H9 (cell line): ENCODE results near the gene JAKMIP3. TPM values are rescaled to one million over a fixed set of nuclear protein-coding genes. Genes with fewer than 3 reads are reported as not detected.

Experiments used
- DNase-seq: peaks from one replicate; pipeline ENCODE4 v3.0.0-alpha.2; 2017
- H2AFZ ChIP-seq: one replicate; pipeline ENCODE4 v1.6.1; 2013; ENCODE audit warnings: mild to moderate bottlenecking, low read length, control low read depth, moderate library complexity
- H2AK5ac ChIP-seq: 2 replicates; pipeline ENCODE4 v1.6.1; 2013; ENCODE audit warnings: low read length, control low read depth, mixed read lengths; ENCODE audit not compliant: insufficient read length
- H2BK120ac ChIP-seq: one replicate; pipeline ENCODE4 v1.6.1; 2013; ENCODE audit warnings: low read depth, mild to moderate bottlenecking, low read length, control low read depth, inconsistent platforms; ENCODE audit not compliant: poor library complexity, severe bottlenecking
- H2BK12ac ChIP-seq: 2 replicates; pipeline ENCODE4 v1.6.1; 2013; ENCODE audit warnings: low read length, control low read depth, mixed read lengths, low read depth; ENCODE audit not compliant: insufficient read length
- H2BK15ac ChIP-seq: 2 replicates; pipeline ENCODE4 v1.6.1; 2013; ENCODE audit warnings: low read depth, low read length, control low read depth
- H2BK20ac ChIP-seq: one replicate; pipeline ENCODE4 v1.6.1; 2013; ENCODE audit warnings: low read depth, mild to moderate bottlenecking, low read length, control low read depth, inconsistent platforms; ENCODE audit not compliant: poor library complexity, severe bottlenecking
- H2BK5ac ChIP-seq: 2 replicates; pipeline ENCODE4 v1.6.1; 2013; ENCODE audit warnings: low read length, control low read depth, mixed read lengths; ENCODE audit not compliant: insufficient read length
- H3K14ac ChIP-seq: 2 replicates; pipeline ENCODE4 v1.6.1; 2013; ENCODE audit warnings: low read length, control low read depth; ENCODE audit not compliant: insufficient read depth
- H3K18ac ChIP-seq: 2 replicates; pipeline ENCODE4 v1.6.1; 2013; ENCODE audit warnings: low read depth, mild to moderate bottlenecking, mixed read lengths, low read length, control low read depth; ENCODE audit not compliant: insufficient read length
- H3K23ac ChIP-seq: 2 replicates; pipeline ENCODE4 v1.6.1; 2013; ENCODE audit warnings: low read length, control low read depth, mixed read lengths, low read depth; ENCODE audit not compliant: insufficient read length
- H3K23me2 ChIP-seq: 2 replicates; pipeline ENCODE4 v1.6.1; 2013; ENCODE audit warnings: low read depth, mild to moderate bottlenecking, mixed read lengths, low read length, control low read depth; ENCODE audit not compliant: insufficient read length, poor library complexity, severe bottlenecking
- H3K27ac ChIP-seq: 2 replicates; pipeline ENCODE4 v1.5.1; 2013; ENCODE audit warnings: low read length, control low read depth, mixed read lengths, low read depth; ENCODE audit not compliant: insufficient read length
- H3K27me3 ChIP-seq: 2 replicates; pipeline ENCODE4 v1.6.1; 2013; ENCODE audit warnings: low read length, control low read depth, inconsistent platforms; ENCODE audit not compliant: insufficient read depth
- H3K4ac ChIP-seq: 2 replicates; pipeline ENCODE4 v1.6.1; 2013; ENCODE audit warnings: low read depth, mild to moderate bottlenecking, control low read depth, inconsistent platforms, low read length, moderate library complexity
- H3K4me1 ChIP-seq: 2 replicates; pipeline ENCODE4 v1.6.1; 2013; ENCODE audit warnings: low read length, control low read depth, inconsistent platforms; ENCODE audit not compliant: insufficient read depth
- H3K4me2 ChIP-seq: 2 replicates; pipeline ENCODE4 v1.6.1; 2013; ENCODE audit warnings: low read length, control low read depth, mixed read lengths; ENCODE audit not compliant: insufficient read length, insufficient read depth
- H3K56ac ChIP-seq: 2 replicates; pipeline ENCODE4 v1.6.1; 2013; ENCODE audit warnings: low read depth, mild to moderate bottlenecking, mixed read lengths, low read length, control low read depth; ENCODE audit not compliant: insufficient read length
- H3K79me1 ChIP-seq: 2 replicates; pipeline ENCODE4 v1.6.1; 2013; ENCODE audit warnings: low read depth, mild to moderate bottlenecking, moderate library complexity, low read length, control low read depth, inconsistent platforms; ENCODE audit not compliant: insufficient read depth, poor library complexity, severe bottlenecking
- H3K79me2 ChIP-seq: 2 replicates; pipeline ENCODE4 v1.6.1; 2013; ENCODE audit warnings: low read length, control low read depth, inconsistent platforms; ENCODE audit not compliant: insufficient read depth
- H3K9ac ChIP-seq: 2 replicates; pipeline ENCODE4 v1.6.1; 2013; ENCODE audit warnings: low read length, control low read depth, mixed read lengths; ENCODE audit not compliant: insufficient read length; ENCODE audit errors: extremely low read depth
- H3K9me3 ChIP-seq: one replicate; pipeline ENCODE4 v1.6.1; 2013; ENCODE audit warnings: low read depth, low read length, inconsistent platforms; ENCODE audit not compliant: control insufficient read depth
- H3T11ph ChIP-seq: one replicate; pipeline ENCODE4 v1.6.1; 2013; ENCODE audit warnings: mild to moderate bottlenecking, low read length, control low read depth, inconsistent platforms
- H4K20me1 ChIP-seq: one replicate; pipeline ENCODE4 v1.6.1; 2013; ENCODE audit not compliant: control insufficient read depth, insufficient read length, insufficient read depth
- H4K5ac ChIP-seq: 2 replicates; pipeline ENCODE4 v1.6.1; 2013; ENCODE audit warnings: low read depth, mild to moderate bottlenecking, mixed read lengths, low read length, control low read depth; ENCODE audit not compliant: insufficient read length
- H4K8ac ChIP-seq: replicated peaks from 2 replicates; pipeline ENCODE4 v1.6.1; 2013; ENCODE audit warnings: low read length, control low read depth, mixed read lengths, low read depth; ENCODE audit not compliant: insufficient read length
- H4K91ac ChIP-seq: 2 replicates; pipeline ENCODE4 v1.6.1; 2013; ENCODE audit warnings: low read depth, mild to moderate bottlenecking, moderate library complexity, mixed read lengths, low read length, control low read depth; ENCODE audit not compliant: insufficient read length
- H3K27ac Mint-ChIP-seq, 3 experiments: 2 replicates in 2 of 3; 3 replicates in 1 of 3; pipeline ENCODE4 v1.8.0; 2020 to 2021; ENCODE audit warnings: mixed read lengths in 3 of 3, mild to moderate bottlenecking in 1 of 3, moderate library complexity in 1 of 3
- H3K27me3 Mint-ChIP-seq: 2 replicates; pipeline ENCODE4 v1.8.0; 2021; ENCODE audit warnings: low read depth, mild to moderate bottlenecking, moderate library complexity, mixed read lengths
- H3K36me3 Mint-ChIP-seq, 3 experiments: 2 replicates in 2 of 3; 3 replicates in 1 of 3; pipeline ENCODE4 v1.8.0; 2020 to 2021; ENCODE audit warnings: low read depth in 3 of 3, mixed read lengths in 3 of 3; ENCODE audit not compliant: insufficient read depth in 1 of 3
- H3K4me1 Mint-ChIP-seq, 2 experiments: 2 replicates each; pipeline ENCODE4 v1.8.0; 2020; ENCODE audit warnings: mixed read lengths in 2 of 2
- H3K4me3 Mint-ChIP-seq, 2 experiments: 2 replicates in 1 of 2; 3 replicates in 1 of 2; pipeline ENCODE4 v1.8.0; 2020 to 2021; ENCODE audit warnings: mild to moderate bottlenecking in 2 of 2, mixed read lengths in 2 of 2, moderate library complexity in 1 of 2
- H3K9me3 Mint-ChIP-seq, 2 experiments: 2 replicates in 1 of 2; 3 replicates in 1 of 2; pipeline ENCODE4 v1.8.0; 2020; ENCODE audit warnings: mild to moderate bottlenecking in 2 of 2, mixed read lengths in 2 of 2, moderate library complexity in 1 of 2
- WGBS: extraction: QIAGEN DNeasy Blood & Tissue Kit; methylation state at CpG from one replicate; pipeline ENCODE4 v1.1.7; 2013; ENCODE audit warnings: missing lambda C conversion rate, low lambda C conversion rate, mixed read lengths; ENCODE audit not compliant: insufficient read length; ENCODE audit errors: extremely low coverage; 5-methylcytosine and 5-hydroxymethylcytosine counted together
- total RNA-seq: library from RNA; stranded (reverse); gene quantifications from 2 replicates; pipeline ENCODE4 v1.2.1, GENCODE V29; 2021
- TF ChIP-seq, protein P1 (sequence below): fragments of 200-600 bp; sonication (generic); conservative IDR thresholded peaks from 3 replicates; pipeline ENCODE4 v1.8.0; 2021; ENCODE audit warnings: antibody characterized with exemption, mild to moderate bottlenecking

Gene JAKMIP3
- total RNA-seq, 1 experiment from 2014 or later = 0.50 TPM

DNA sequence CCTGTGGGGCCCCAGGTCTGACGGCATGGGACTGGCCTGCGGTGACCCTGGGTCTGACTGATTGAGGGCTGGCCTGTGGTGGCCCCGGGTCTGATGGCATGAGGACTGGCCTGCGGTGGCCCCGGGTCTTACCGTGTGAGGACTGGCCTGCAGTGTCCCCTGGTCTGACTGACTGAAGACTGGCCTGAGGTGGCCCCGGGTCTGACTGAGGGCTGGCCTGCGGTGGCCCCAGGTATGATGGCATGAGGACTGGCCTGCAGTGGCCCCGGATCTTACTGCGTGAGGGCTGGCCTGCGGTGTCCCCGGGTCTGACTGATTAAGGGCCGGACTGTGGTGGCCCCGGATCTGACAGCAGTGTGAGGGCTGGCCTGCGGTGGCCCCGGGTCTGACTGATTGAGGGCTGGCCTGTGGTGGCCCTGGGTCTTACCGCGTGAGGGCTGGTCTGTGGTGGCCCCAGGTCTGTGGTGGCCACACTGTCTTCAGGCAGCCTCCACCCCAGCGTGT is 10.9 kb downstream of the JAKMIP3 start:
- H3K9me3 ChIP-seq = no peaks in the 10 kb centered on the region
- H2BK5ac ChIP-seq = no peak overlapping the region
- Mint-ChIP-seq H3K4me3 (no peak overlapping the region), H3K27me3 (peaks cover 3% of the 10 kb centered on the region; the same call in 1 of the 2 replicates), H3K4me1 (peaks cover 17 to 21% of the 10 kb centered on the region in 2 experiments), H3K36me3 (no peaks in the 10 kb centered on the region), H3K27ac (no peak overlapping the region; a peak in 1 of 7 replicates), H3K9me3 (peaks cover 0 to 3% of the 10 kb centered on the region in 2 experiments; a peak in 2 of 5 replicates)
- no peaks in the 10 kb centered on the region for H3K79me2 ChIP-seq
- no peak for DNase-seq
- no peak overlapping the region for H3K18ac ChIP-seq
- H4K91ac ChIP-seq = no peak overlapping the region
- H2BK12ac ChIP-seq = no peak overlapping the region
- H3K23me2 ChIP-seq = no peaks in the 10 kb centered on the region
- no peak overlapping the region for H2BK15ac ChIP-seq
- no peak overlapping the region for H4K8ac ChIP-seq
- H3K27me3 ChIP-seq = no peaks in the 10 kb centered on the region
- no peak overlapping the region for H3K56ac ChIP-seq
- H3K27ac ChIP-seq = no peak overlapping the region
- no peak overlapping the region for H2AK5ac ChIP-seq
- WGBS = no CpG with 5 or more reads among the region's 19 CpGs
- no peak overlapping the region for H2AFZ ChIP-seq
- H3K9ac ChIP-seq = no peak overlapping the region
- H4K20me1 ChIP-seq = no peaks in the 10 kb centered on the region
- no peak overlapping the region for H2BK20ac ChIP-seq
- no peaks in the 10 kb centered on the region; the same call in 1 of the 2 replicates for H3K4me1 ChIP-seq
- TF ChIP-seq, protein P1, sequence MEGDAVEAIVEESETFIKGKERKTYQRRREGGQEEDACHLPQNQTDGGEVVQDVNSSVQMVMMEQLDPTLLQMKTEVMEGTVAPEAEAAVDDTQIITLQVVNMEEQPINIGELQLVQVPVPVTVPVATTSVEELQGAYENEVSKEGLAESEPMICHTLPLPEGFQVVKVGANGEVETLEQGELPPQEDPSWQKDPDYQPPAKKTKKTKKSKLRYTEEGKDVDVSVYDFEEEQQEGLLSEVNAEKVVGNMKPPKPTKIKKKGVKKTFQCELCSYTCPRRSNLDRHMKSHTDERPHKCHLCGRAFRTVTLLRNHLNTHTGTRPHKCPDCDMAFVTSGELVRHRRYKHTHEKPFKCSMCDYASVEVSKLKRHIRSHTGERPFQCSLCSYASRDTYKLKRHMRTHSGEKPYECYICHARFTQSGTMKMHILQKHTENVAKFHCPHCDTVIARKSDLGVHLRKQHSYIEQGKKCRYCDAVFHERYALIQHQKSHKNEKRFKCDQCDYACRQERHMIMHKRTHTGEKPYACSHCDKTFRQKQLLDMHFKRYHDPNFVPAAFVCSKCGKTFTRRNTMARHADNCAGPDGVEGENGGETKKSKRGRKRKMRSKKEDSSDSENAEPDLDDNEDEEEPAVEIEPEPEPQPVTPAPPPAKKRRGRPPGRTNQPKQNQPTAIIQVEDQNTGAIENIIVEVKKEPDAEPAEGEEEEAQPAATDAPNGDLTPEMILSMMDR = no peak
- H3K23ac ChIP-seq = no peak overlapping the region
- no peak overlapping the region for H3K4ac ChIP-seq
- H3T11ph ChIP-seq = no peak overlapping the region
- H2BK120ac ChIP-seq = no peak overlapping the region
- H3K79me1 ChIP-seq = no peaks in the 10 kb centered on the region
- H3K4me2 ChIP-seq = no peak overlapping the region
- no peak overlapping the region for H3K14ac ChIP-seq
- no peak overlapping the region for H4K5ac ChIP-seq
